Skeletal muscle satellite cell (primary cell): ENCODE data around the gene ARHGEF10L.

Source experiments
- H3K27me3 ChIP-seq: 2 replicates; pipeline ENCODE4 v1.7.0; 2013; ENCODE audit warnings: low read length; ENCODE audit not compliant: control insufficient read depth, insufficient read depth
- H3K36me3 ChIP-seq: 2 replicates; pipeline ENCODE4 v1.7.0; 2013; ENCODE audit warnings: mild to moderate bottlenecking, control low read depth, low read length; ENCODE audit not compliant: insufficient read depth
- H3K4me1 ChIP-seq: 2 replicates; pipeline ENCODE4 v1.7.0; 2013; ENCODE audit warnings: low read length; ENCODE audit not compliant: control insufficient read depth, insufficient read depth
- H3K4me2 ChIP-seq: 2 replicates; pipeline ENCODE4 v1.7.0; 2013; ENCODE audit warnings: mild to moderate bottlenecking, low read length
- H3K4me3 ChIP-seq: 2 replicates; pipeline ENCODE4 v1.7.0; 2013; ENCODE audit warnings: low read length
- H3K9ac ChIP-seq: 2 replicates; pipeline ENCODE4 v1.7.0; 2013; ENCODE audit warnings: mild to moderate bottlenecking, low read depth, low read length, moderate library complexity
- H3K9me3 ChIP-seq: replicated peaks from 2 replicates; pipeline ENCODE4 v1.7.0; 2013; ENCODE audit warnings: mild to moderate bottlenecking, control low read depth, low read length

Gene ARHGEF10L

GRCh38 chr1:17670587-17671313, 131.3 kb downstream of the ARHGEF10L start:
- no peak overlapping the region for H3K9ac ChIP-seq
- no peaks in the 10 kb centered on the region for H3K27me3 ChIP-seq
- peaks cover 56% of the 10 kb centered on the region for H3K36me3 ChIP-seq
- no peak overlapping the region for H3K4me3 ChIP-seq
- peaks cover 3% of the 10 kb centered on the region for H3K4me1 ChIP-seq
- no peak overlapping the region for H3K4me2 ChIP-seq
- no peaks in the 10 kb centered on the region for H3K9me3 ChIP-seq

GRCh38 chr1:17671314-17671705, 131.8 kb downstream of the ARHGEF10L start:
- Histone ChIP-seq H3K4me3 (no peak overlapping the region), H3K9ac (no peak overlapping the region), H3K36me3 (peaks cover 54% of the 10 kb centered on the region), H3K27me3 (no peaks in the 10 kb centered on the region), H3K9me3 (no peaks in the 10 kb centered on the region), H3K4me1 (peaks cover 3% of the 10 kb centered on the region), H3K4me2 (no peak overlapping the region)

GRCh38 chr1:17671741-17672140, 132.2 kb downstream of the ARHGEF10L start:
- Histone ChIP-seq H3K9me3 (no peaks in the 10 kb centered on the region), H3K4me2 (no peak overlapping the region), H3K27me3 (no peaks in the 10 kb centered on the region), H3K4me1 (peaks cover 3% of the 10 kb centered on the region), H3K4me3 (no peak overlapping the region), H3K36me3 (peaks cover 54% of the 10 kb centered on the region), H3K9ac (no peak overlapping the region)

GRCh38 chr1:17672226-17672625, 132.7 kb downstream of the ARHGEF10L start:
- no peak overlapping the region for H3K4me2 ChIP-seq
- no peak overlapping the region for H3K4me3 ChIP-seq
- no peak overlapping the region for H3K9ac ChIP-seq
- H3K4me1 ChIP-seq: peaks cover 3% of the 10 kb centered on the region
- no peaks in the 10 kb centered on the region for H3K9me3 ChIP-seq
- no peaks in the 10 kb centered on the region for H3K27me3 ChIP-seq
- H3K36me3 ChIP-seq: peaks cover 59% of the 10 kb centered on the region

GRCh38 chr1:17673329-17674072, 134.0 kb downstream of the ARHGEF10L start:
- H3K4me1 ChIP-seq: peaks cover 3% of the 10 kb centered on the region
- no peaks in the 10 kb centered on the region for H3K27me3 ChIP-seq
- H3K4me2 ChIP-seq: no peak overlapping the region
- no peaks in the 10 kb centered on the region for H3K9me3 ChIP-seq
- H3K36me3 ChIP-seq: peaks cover 55% of the 10 kb centered on the region
- H3K9ac ChIP-seq: no peak overlapping the region
- no peak overlapping the region for H3K4me3 ChIP-seq

GRCh38 chr1:17674726-17675500, 135.4 kb downstream of the ARHGEF10L start:
- Histone ChIP-seq H3K36me3 (peaks cover 55% of the 10 kb centered on the region), H3K4me3 (no peak overlapping the region), H3K4me2 (no peak overlapping the region), H3K27me3 (no peaks in the 10 kb centered on the region), H3K9me3 (no peaks in the 10 kb centered on the region), H3K4me1 (peaks cover 3% of the 10 kb centered on the region), H3K9ac (no peak overlapping the region)

GRCh38 chr1:17675744-17676143, 136.2 kb downstream of the ARHGEF10L start:
- Histone ChIP-seq H3K9ac (no peak overlapping the region), H3K27me3 (no peaks in the 10 kb centered on the region), H3K4me3 (no peak overlapping the region), H3K4me1 (peaks cover 3% of the 10 kb centered on the region), H3K4me2 (no peak overlapping the region), H3K36me3 (peaks cover 51% of the 10 kb centered on the region), H3K9me3 (no peaks in the 10 kb centered on the region)

- peaks cover 3% of the 10 kb centered on the region for H3K4me1 ChIP-seq
Measured at GRCh38 chr1:17676387-17677060, 137.0 kb downstream of the ARHGEF10L start.

GRCh38 chr1:17678011-17678410, 138.5 kb downstream of the ARHGEF10L start:
- Histone ChIP-seq H3K27me3 (no peaks in the 10 kb centered on the region), H3K36me3 (peaks cover 60% of the 10 kb centered on the region), H3K4me2 (no peak overlapping the region), H3K9ac (no peak overlapping the region), H3K9me3 (no peaks in the 10 kb centered on the region), H3K4me1 (peaks cover 3% of the 10 kb centered on the region), H3K4me3 (no peak overlapping the region)

More at GRCh38 chr1:17676387-17677060, 137.0 kb downstream of the ARHGEF10L start:
- Histone ChIP-seq H3K36me3 (peaks cover 51% of the 10 kb centered on the region), H3K9ac (no peak overlapping the region), H3K9me3 (no peaks in the 10 kb centered on the region), H3K4me3 (no peak overlapping the region), H3K4me2 (no peak overlapping the region), H3K27me3 (no peaks in the 10 kb centered on the region)

- H3K9ac ChIP-seq: no peak overlapping the region
- no peak overlapping the region for H3K4me3 ChIP-seq
- no peak overlapping the region for H3K4me2 ChIP-seq
- no peaks in the 10 kb centered on the region for H3K4me1 ChIP-seq
- no peaks in the 10 kb centered on the region for H3K27me3 ChIP-seq
- peaks cover 65% of the 10 kb centered on the region for H3K36me3 ChIP-seq
- H3K9me3 ChIP-seq: no peaks in the 10 kb centered on the region
Measured at GRCh38 chr1:17679856-17680255, 140.4 kb downstream of the ARHGEF10L start.

GRCh38 chr1:17680308-17680707, 140.8 kb downstream of the ARHGEF10L start:
- no peak overlapping the region for H3K4me2 ChIP-seq
- H3K9me3 ChIP-seq: no peaks in the 10 kb centered on the region
- H3K27me3 ChIP-seq: no peaks in the 10 kb centered on the region
- H3K4me1 ChIP-seq: no peaks in the 10 kb centered on the region
- no peak overlapping the region for H3K4me3 ChIP-seq
- H3K36me3 ChIP-seq: peaks cover 65% of the 10 kb centered on the region
- no peak overlapping the region for H3K9ac ChIP-seq
